ENCODE results near the gene SYT14.

The SYT14 gene

DNA sequence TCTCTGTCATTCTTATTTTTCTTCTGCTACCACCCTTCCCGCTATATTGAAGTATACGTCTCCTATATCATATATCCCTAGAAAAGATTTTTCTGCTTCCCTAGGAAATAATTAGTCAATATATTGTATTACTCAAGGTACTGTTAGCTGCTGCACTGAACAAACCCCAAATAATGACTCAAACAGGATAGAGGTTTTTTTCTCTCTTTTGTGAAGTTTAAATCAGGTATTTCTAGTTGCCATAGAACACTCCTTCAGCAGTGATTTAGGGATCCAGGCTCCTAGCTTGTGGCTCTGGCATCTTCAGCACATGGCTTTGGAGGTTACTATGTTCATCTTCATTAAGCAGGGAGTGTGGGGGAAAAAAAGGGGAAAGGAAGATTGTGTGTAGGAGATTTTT, 18.1 kb downstream of the SYT14 start:
- WGBS (ENCODE audit: extremely low coverage, insufficient coverage, insufficient read length): no CpG with 5 or more reads among the region's 2 CpGs
- no peak overlapping the region for H3K4me3 ChIP-seq (ENCODE audit: low read depth, low read length)
- H2BK5ac ChIP-seq (ENCODE audit: low read depth, low read length, poor library complexity): no peak overlapping the region

DNA sequence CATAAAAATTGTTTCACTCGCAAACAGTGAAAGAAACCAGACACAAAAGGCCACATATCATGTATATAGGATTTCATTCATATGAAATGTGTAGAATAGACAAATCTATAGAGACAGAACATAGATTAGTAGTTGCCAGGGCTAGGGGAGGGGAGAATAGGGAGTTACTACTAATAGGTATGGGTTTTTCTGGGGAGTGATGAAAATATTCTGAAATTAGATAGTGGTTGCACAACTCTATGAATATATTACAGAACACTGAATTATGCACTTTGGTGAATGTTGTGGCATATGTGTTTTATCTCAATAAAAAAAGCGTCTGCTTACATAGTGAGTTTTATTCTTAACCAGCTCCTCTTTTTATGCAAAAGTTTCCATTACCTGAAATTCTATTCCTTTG, 21.6 kb downstream of the SYT14 start:
- Histone ChIP-seq H3K23ac (ENCODE audit: low read length) (no peak overlapping the region), H2BK12ac (ENCODE audit: low read length) (no peak overlapping the region)
- WGBS (ENCODE audit: extremely low coverage, insufficient coverage, insufficient read length): no CpG with 5 or more reads among the region's 2 CpGs

More for the DNA sequence above, 18.1 kb downstream of the SYT14 start:
- H2BK120ac ChIP-seq (ENCODE audit: insufficient read depth, low read length, poor library complexity): no peak overlapping the region
- no peak overlapping the region for H3K18ac ChIP-seq (ENCODE audit: low read length)
- no peak overlapping the region for H3K14ac ChIP-seq (ENCODE audit: low read length)
- H2AFZ ChIP-seq (ENCODE audit: insufficient read depth, low read length, poor library complexity): no peak overlapping the region
- DNase-seq: no peak
- H3K23ac ChIP-seq (ENCODE audit: low read length): no peak overlapping the region
- no peak overlapping the region for H3K9ac ChIP-seq (ENCODE audit: low read length)
- no peaks in the 10 kb centered on the region for H3K9me3 ChIP-seq (ENCODE audit: insufficient read depth, low read depth, low read length)
- no peaks in the 10 kb centered on the region for H3K27me3 ChIP-seq (ENCODE audit: insufficient read depth, low read length)
- no peak overlapping the region for H3K4me2 ChIP-seq (ENCODE audit: low read length)
- H2BK12ac ChIP-seq (ENCODE audit: low read length): no peak overlapping the region
- no peak overlapping the region for H3K4ac ChIP-seq (ENCODE audit: low read depth, low read length)
- H3K36me3 ChIP-seq (ENCODE audit: control insufficient read depth in 1 of 2, insufficient read depth in 2 of 2, low read length in 2 of 2): no peaks in the 10 kb centered on the region
- H3K79me1 ChIP-seq (ENCODE audit: low read length): no peaks in the 10 kb centered on the region
- H3K79me2 ChIP-seq (ENCODE audit: control insufficient read depth, insufficient read depth, low read length, poor library complexity): no peaks in the 10 kb centered on the region
- no peak overlapping the region for H4K8ac ChIP-seq (ENCODE audit: low read depth, low read length)
- no peaks in the 10 kb centered on the region for H3K4me1 ChIP-seq (ENCODE audit: control insufficient read depth in 1 of 2, insufficient read depth in 2 of 2, low read length in 2 of 2)
- no peak overlapping the region for H3K27ac ChIP-seq (ENCODE audit: low read depth, low read length)
- no peak overlapping the region for H2AK5ac ChIP-seq (ENCODE audit: low read length)
- no peak overlapping the region for H4K12ac ChIP-seq (ENCODE audit: low read depth, low read length)
- H4K91ac ChIP-seq (ENCODE audit: low read depth, low read length): no peak overlapping the region

DNA sequence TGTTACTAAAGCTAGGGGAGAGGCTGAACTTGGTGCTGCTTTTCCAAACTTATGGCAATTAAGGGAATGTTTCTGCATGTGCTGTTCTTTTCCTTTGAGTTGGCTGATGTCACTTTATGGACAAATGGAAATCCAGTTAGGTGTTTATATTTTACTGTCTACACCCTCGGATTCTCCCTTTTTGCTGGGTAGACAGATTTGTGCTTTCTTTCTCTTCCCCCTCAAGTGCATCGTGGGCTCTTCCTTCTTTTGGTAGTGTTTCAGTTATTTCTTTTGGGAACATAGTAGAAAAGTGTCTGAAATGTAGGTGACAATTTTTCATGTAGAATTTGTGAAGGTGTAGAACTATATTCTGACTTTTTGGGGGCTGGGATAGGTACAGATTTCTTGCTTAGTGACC, 22.9 kb downstream of the SYT14 start:
- Histone ChIP-seq H3K14ac (ENCODE audit: low read length) (no peak overlapping the region), H3K9me3 (ENCODE audit: insufficient read depth, low read depth, low read length) (no peaks in the 10 kb centered on the region), H2BK5ac (ENCODE audit: low read depth, low read length, poor library complexity) (no peak overlapping the region), H2BK12ac (ENCODE audit: low read length) (no peak overlapping the region), H3K4me2 (ENCODE audit: low read length) (no peak overlapping the region), H2BK120ac (ENCODE audit: insufficient read depth, low read length, poor library complexity) (no peak overlapping the region), H3K27me3 (ENCODE audit: insufficient read depth, low read length) (no peaks in the 10 kb centered on the region), H4K91ac (ENCODE audit: low read depth, low read length) (no peak overlapping the region), H3K27ac (ENCODE audit: low read depth, low read length) (no peak overlapping the region), H3K4me3 (ENCODE audit: low read depth, low read length) (no peak overlapping the region), H3K79me1 (ENCODE audit: low read length) (no peaks in the 10 kb centered on the region), H3K4me1 (ENCODE audit: control insufficient read depth in 1 of 2, insufficient read depth in 2 of 2, low read length in 2 of 2) (no peaks in the 10 kb centered on the region), H2AFZ (ENCODE audit: insufficient read depth, low read length, poor library complexity) (no peak overlapping the region), H4K12ac (ENCODE audit: low read depth, low read length) (no peak overlapping the region), H3K23ac (ENCODE audit: low read length) (no peak overlapping the region), H3K4ac (ENCODE audit: low read depth, low read length) (no peak overlapping the region), H3K9ac (ENCODE audit: low read length) (no peak overlapping the region), H4K8ac (ENCODE audit: low read depth, low read length) (no peak overlapping the region), H2AK5ac (ENCODE audit: low read length) (no peak overlapping the region), H3K36me3 (ENCODE audit: control insufficient read depth in 1 of 2, insufficient read depth in 2 of 2, low read length in 2 of 2) (no peaks in the 10 kb centered on the region), H3K18ac (ENCODE audit: low read length) (no peak overlapping the region), H3K79me2 (ENCODE audit: control insufficient read depth, insufficient read depth, low read length, poor library complexity) (no peaks in the 10 kb centered on the region)
- no CpG with 5 or more reads among the region's 2 CpGs for WGBS (ENCODE audit: extremely low coverage, insufficient coverage, insufficient read length)
- DNase-seq: no peak

More for the DNA sequence above, 21.6 kb downstream of the SYT14 start:
- Histone ChIP-seq H4K12ac (ENCODE audit: low read depth, low read length) (no peak overlapping the region), H3K27me3 (ENCODE audit: insufficient read depth, low read length) (no peaks in the 10 kb centered on the region), H2BK120ac (ENCODE audit: insufficient read depth, low read length, poor library complexity) (no peak overlapping the region), H3K9ac (ENCODE audit: low read length) (no peak overlapping the region), H4K91ac (ENCODE audit: low read depth, low read length) (no peak overlapping the region), H3K27ac (ENCODE audit: low read depth, low read length) (no peak overlapping the region), H2AK5ac (ENCODE audit: low read length) (no peak overlapping the region), H3K4ac (ENCODE audit: low read depth, low read length) (no peak overlapping the region), H3K4me3 (ENCODE audit: low read depth, low read length) (no peak overlapping the region), H4K8ac (ENCODE audit: low read depth, low read length) (no peak overlapping the region), H2BK5ac (ENCODE audit: low read depth, low read length, poor library complexity) (no peak overlapping the region), H3K14ac (ENCODE audit: low read length) (no peak overlapping the region), H3K4me2 (ENCODE audit: low read length) (no peak overlapping the region), H3K79me2 (ENCODE audit: control insufficient read depth, insufficient read depth, low read length, poor library complexity) (no peaks in the 10 kb centered on the region), H2AFZ (ENCODE audit: insufficient read depth, low read length, poor library complexity) (no peak overlapping the region), H3K18ac (ENCODE audit: low read length) (no peak overlapping the region), H3K9me3 (ENCODE audit: insufficient read depth, low read depth, low read length) (no peaks in the 10 kb centered on the region), H3K79me1 (ENCODE audit: low read length) (no peaks in the 10 kb centered on the region), H3K4me1 (ENCODE audit: control insufficient read depth in 1 of 2, insufficient read depth in 2 of 2, low read length in 2 of 2) (no peaks in the 10 kb centered on the region), H3K36me3 (ENCODE audit: control insufficient read depth in 1 of 2, insufficient read depth in 2 of 2, low read length in 2 of 2) (no peaks in the 10 kb centered on the region)
- no peak for DNase-seq

- H2AK5ac ChIP-seq (ENCODE audit: low read length): no peak overlapping the region
- no peak overlapping the region for H3K14ac ChIP-seq (ENCODE audit: low read length)
- H2AFZ ChIP-seq (ENCODE audit: insufficient read depth, low read length, poor library complexity): no peak overlapping the region
- H3K18ac ChIP-seq (ENCODE audit: low read length): no peak overlapping the region
- no peak overlapping the region for H4K8ac ChIP-seq (ENCODE audit: low read depth, low read length)
- no peak overlapping the region for H3K4me3 ChIP-seq (ENCODE audit: low read depth, low read length)
- H3K27me3 ChIP-seq (ENCODE audit: insufficient read depth, low read length): no peaks in the 10 kb centered on the region
- H3K9ac ChIP-seq (ENCODE audit: low read length): no peak overlapping the region
- H3K27ac ChIP-seq (ENCODE audit: low read depth, low read length): no peak overlapping the region
- no peak overlapping the region for H3K4ac ChIP-seq (ENCODE audit: low read depth, low read length)
- no peak overlapping the region for H2BK12ac ChIP-seq (ENCODE audit: low read length)
- H4K91ac ChIP-seq (ENCODE audit: low read depth, low read length): no peak overlapping the region
- no peaks in the 10 kb centered on the region for H3K79me1 ChIP-seq (ENCODE audit: low read length)
- no peak for DNase-seq
- no peaks in the 10 kb centered on the region for H3K79me2 ChIP-seq (ENCODE audit: control insufficient read depth, insufficient read depth, low read length, poor library complexity)
- H3K4me1 ChIP-seq (ENCODE audit: control insufficient read depth in 1 of 2, insufficient read depth in 2 of 2, low read length in 2 of 2): no peaks in the 10 kb centered on the region
- no peaks in the 10 kb centered on the region for H3K36me3 ChIP-seq (ENCODE audit: control insufficient read depth in 1 of 2, insufficient read depth in 2 of 2, low read length in 2 of 2)
- no peaks in the 10 kb centered on the region for H3K9me3 ChIP-seq (ENCODE audit: insufficient read depth, low read depth, low read length)
- WGBS (ENCODE audit: extremely low coverage, insufficient coverage, insufficient read length): no CpG with 5 or more reads among the region's 4 CpGs
- H3K23ac ChIP-seq (ENCODE audit: low read length): no peak overlapping the region
- no peak overlapping the region for H2BK120ac ChIP-seq (ENCODE audit: insufficient read depth, low read length, poor library complexity)
- H3K4me2 ChIP-seq (ENCODE audit: low read length): no peak overlapping the region
- H2BK5ac ChIP-seq (ENCODE audit: low read depth, low read length, poor library complexity): no peak overlapping the region
- H4K12ac ChIP-seq (ENCODE audit: low read depth, low read length): no peak overlapping the region
Observed at GRCh38 chr1:209962388-209962787, 24.4 kb downstream of the SYT14 start.
